GM23338 (cell line): ENCODE measurements around the gene ADAM10. TPM values are rescaled to one million over a fixed set of nuclear protein-coding genes. Genes with fewer than 3 reads are reported as not detected.

Experiments used
- ATAC-seq: fragments of 200-7000 bp; cut with Tn5 transposase; 3 replicates; pipeline ENCODE4 v1.9.1; 2020
- DNase-seq: peaks from one replicate; pipeline ENCODE4 v3.0.0-alpha.2; 2015; ENCODE audit warnings: low spot score
- H2AFZ ChIP-seq: fragments of 200-600 bp; sonication (generic); 2 replicates; pipeline ENCODE4 v1.8.0; 2016; ENCODE audit warnings: antibody characterized with exemption, mild to moderate bottlenecking, moderate library complexity
- H3F3A ChIP-seq: fragments of 200-600 bp; sonication (generic); replicated peaks from 2 replicates; pipeline ENCODE4 v1.8.0; 2017; ENCODE audit warnings: antibody characterized with exemption, mixed run types, low read depth
- H3K27ac ChIP-seq: fragments of 200-600 bp; sonication (generic); 2 replicates; pipeline ENCODE4 v1.6.1; 2016; ENCODE audit warnings: low read depth
- H3K27me3 ChIP-seq: fragments of 200-600 bp; sonication (generic); 2 replicates; pipeline ENCODE4 v1.8.0; 2016; ENCODE audit warnings: mild to moderate bottlenecking, mixed run types, moderate library complexity; ENCODE audit not compliant: insufficient read depth
- H3K36me3 ChIP-seq: fragments of 200-600 bp; sonication (generic); 2 replicates; pipeline ENCODE4 v1.8.0; 2016; ENCODE audit warnings: mild to moderate bottlenecking; ENCODE audit not compliant: insufficient read depth
- H3K4me1 ChIP-seq: fragments of 200-600 bp; sonication (generic); 2 replicates; pipeline ENCODE4 v1.8.0; 2016; ENCODE audit warnings: mild to moderate bottlenecking, moderate library complexity; ENCODE audit not compliant: insufficient read depth
- H3K4me2 ChIP-seq: fragments of 200-600 bp; sonication (generic); 2 replicates; pipeline ENCODE4 v1.7.1; 2017; ENCODE audit warnings: mixed run types
- H3K4me3 ChIP-seq: fragments of 200-600 bp; sonication (generic); 2 replicates; pipeline ENCODE4 v1.6.1; 2016; ENCODE audit warnings: mixed run types
- H3K79me2 ChIP-seq: fragments of 200-600 bp; sonication (generic); replicated peaks from 2 replicates; pipeline ENCODE4 v1.8.0; 2017; ENCODE audit warnings: mild to moderate bottlenecking; ENCODE audit not compliant: insufficient read depth
- H3K9me2 ChIP-seq: fragments of 200-600 bp; sonication (generic); 2 replicates; pipeline ENCODE4 v1.8.0; 2017; ENCODE audit not compliant: insufficient read depth
- H4K20me1 ChIP-seq: fragments of 200-600 bp; sonication (generic); replicated peaks from 2 replicates; pipeline ENCODE4 v1.8.0; 2017; ENCODE audit warnings: mild to moderate bottlenecking; ENCODE audit not compliant: insufficient read depth
- H3K27ac Mint-ChIP-seq: 2 replicates; pipeline ENCODE4 v1.8.0; 2020; ENCODE audit warnings: inconsistent platforms, mild to moderate bottlenecking, moderate library complexity, mixed read lengths
- H3K27me3 Mint-ChIP-seq: 3 replicates; pipeline ENCODE4 v1.8.0; 2022; ENCODE audit warnings: low read depth, mild to moderate bottlenecking, moderate library complexity, mixed read lengths, inconsistent platforms; ENCODE audit not compliant: insufficient read depth, poor library complexity
- H3K36me3 Mint-ChIP-seq: 3 replicates; pipeline ENCODE4 v1.8.0; 2021; ENCODE audit warnings: low read depth, mild to moderate bottlenecking, inconsistent platforms, moderate library complexity, mixed read lengths
- H3K4me1 Mint-ChIP-seq: 3 replicates; pipeline ENCODE4 v1.8.0; 2020; ENCODE audit warnings: mild to moderate bottlenecking, inconsistent platforms, mixed read lengths
- H3K4me3 Mint-ChIP-seq: 3 replicates; pipeline ENCODE4 v1.8.0; 2021; ENCODE audit warnings: moderate library complexity, mild to moderate bottlenecking, inconsistent platforms, mixed read lengths
- H3K9me3 Mint-ChIP-seq: 3 replicates; pipeline ENCODE4 v1.8.0; 2020; ENCODE audit warnings: moderate library complexity, mild to moderate bottlenecking, inconsistent platforms, mixed read lengths
- CREB1 ChIP-seq: fragments of 250-450 bp; sonication (Bioruptor Pico); IDR thresholded peaks from 2 replicates; pipeline ENCODE4 v1.5.0; 2020; ENCODE audit warnings: low read depth, mild to moderate bottlenecking, moderate library complexity
- EZH2 ChIP-seq: fragments of 200-600 bp; sonication (generic); IDR thresholded peaks from one replicate; pipeline ENCODE4 v1.8.0; 2017; ENCODE audit warnings: antibody characterized with exemption, mild to moderate bottlenecking, low read depth; ENCODE audit not compliant: unreplicated experiment
- EZH2phosphoT487 ChIP-seq: fragments of 200-600 bp; sonication (generic); IDR thresholded peaks from one replicate; pipeline ENCODE4 v1.8.1; 2018; ENCODE audit warnings: antibody characterized with exemption; ENCODE audit not compliant: unreplicated experiment
- JUNB ChIP-seq: IDR thresholded peaks from one replicate; pipeline ENCODE4 v1.6.1; 2016; ENCODE audit warnings: antibody characterized with exemption; ENCODE audit not compliant: unreplicated experiment
- NANOG ChIP-seq: IDR thresholded peaks from 2 replicates; pipeline ENCODE4 v1.6.1; 2016; ENCODE audit warnings: antibody characterized with exemption, borderline replicate concordance
- POLR2AphosphoS5 ChIP-seq: IDR thresholded peaks from 2 replicates; pipeline ENCODE4 v1.6.1; 2016; ENCODE audit warnings: antibody characterized with exemption, low read depth
- STAT1 ChIP-seq: IDR thresholded peaks from one replicate; pipeline ENCODE4 v1.6.1; 2016; ENCODE audit warnings: antibody characterized with exemption; ENCODE audit not compliant: unreplicated experiment
- ZNF114 ChIP-seq: fragments of 250-450 bp; sonication (Bioruptor Pico); IDR thresholded peaks from 2 replicates; pipeline ENCODE4 v1.5.0; 2020; ENCODE audit warnings: mild to moderate bottlenecking, moderate library complexity
- ZNF331 ChIP-seq: fragments of 250-450 bp; sonication (Bioruptor Pico); IDR thresholded peaks from 2 replicates; pipeline ENCODE4 v1.5.0; 2020; ENCODE audit warnings: low read depth, mild to moderate bottlenecking, moderate library complexity
- polyA plus RNA-seq: library from polyadenylated mRNA; unstranded; fragments of >200 nt; fragmentation: Nextera tagmentation; extraction: Ambion mirVana; gene quantifications from 2 replicates; pipeline ENCODE4 v1.2.1, GENCODE V29; 2016
- total RNA-seq: library from RNA; depleted of rRNA; stranded (reverse); fragments of >200 nt; shearing (Covaris generic); gene quantifications from 2 replicates; pipeline ENCODE4 v1.2.3, GENCODE V29; 2014
- TF ChIP-seq, protein P1 (sequence below): IDR thresholded peaks from 2 replicates; pipeline ENCODE4 v1.6.1; 2016; ENCODE audit warnings: antibody characterized with exemption
- TF ChIP-seq, protein P2 (sequence below): IDR thresholded peaks from one replicate; pipeline ENCODE4 v1.6.1; 2018; ENCODE audit warnings: antibody characterized with exemption; ENCODE audit not compliant: unreplicated experiment
- TF ChIP-seq, protein P3 (sequence below), 2 experiments: fragments of 200-600 bp in 1 of 2; sonication (generic) in 1 of 2; conservative IDR thresholded peaks; 2 replicates each; pipeline versions ENCODE4 v1.5.1 to v1.6.1; 2016 to 2017; ENCODE audit warnings: antibody characterized with exemption in 2 of 2, low read depth in 2 of 2, mild to moderate bottlenecking in 2 of 2, moderate library complexity in 1 of 2
- TF ChIP-seq, protein P4 (sequence below): fragments of 250-450 bp; sonication (Bioruptor Pico); IDR thresholded peaks from 2 replicates; pipeline ENCODE4 v1.5.0; 2020; ENCODE audit warnings: mild to moderate bottlenecking, moderate library complexity

ADAM10 gene
- total and polyA plus RNA-seq, 2 experiments from 2014 or later, result 25.0 to 114 TPM

DNA sequence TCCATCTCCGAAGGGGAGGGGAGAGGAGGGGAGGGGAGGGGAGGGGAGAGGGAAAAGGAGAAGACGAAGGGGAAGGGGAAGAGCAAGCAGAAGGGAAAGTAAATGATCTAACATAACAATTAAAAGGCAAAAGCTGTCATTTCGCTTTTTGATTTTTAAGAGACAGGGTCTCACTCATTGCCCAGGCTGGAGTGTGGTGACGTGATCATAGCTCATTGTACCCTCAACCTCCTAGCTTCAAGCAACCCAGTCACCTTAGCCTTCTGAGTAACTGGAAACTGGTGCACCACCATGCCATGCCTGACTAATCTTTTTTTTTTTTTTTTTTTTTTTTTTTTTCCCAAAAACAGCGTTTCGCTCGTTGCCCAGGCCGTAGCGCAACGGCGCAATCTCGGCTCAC is 22.6 kb downstream of the ADAM10 start:
- no peak; the same call in 2 of the 3 replicates for ATAC-seq
- H3K4me3 ChIP-seq, result no peak overlapping the region
- no peaks in the 10 kb centered on the region for H3K9me3 Mint-ChIP-seq
- no peak overlapping the region for H3K27ac ChIP-seq
- no peak overlapping the region for H2AFZ ChIP-seq
- H3K4me3 Mint-ChIP-seq, result no peak overlapping the region
- no peak overlapping the region for H3K27ac Mint-ChIP-seq
- H3K4me1 Mint-ChIP-seq, result peaks cover 32% of the 10 kb centered on the region
- H3F3A ChIP-seq, result no peaks in the 10 kb centered on the region
- TF ChIP-seq ZNF114 (CRISPR knock-in tag) (no peak), POLR2AphosphoS5 (no peak), CREB1 (no peak), ZNF331 (CRISPR knock-in tag) (no peak), EZH2phosphoT487 (no peak), EZH2 (no peak), STAT1 (no peak), JUNB (no peak), NANOG (no peak)
- TF ChIP-seq, protein P1, sequence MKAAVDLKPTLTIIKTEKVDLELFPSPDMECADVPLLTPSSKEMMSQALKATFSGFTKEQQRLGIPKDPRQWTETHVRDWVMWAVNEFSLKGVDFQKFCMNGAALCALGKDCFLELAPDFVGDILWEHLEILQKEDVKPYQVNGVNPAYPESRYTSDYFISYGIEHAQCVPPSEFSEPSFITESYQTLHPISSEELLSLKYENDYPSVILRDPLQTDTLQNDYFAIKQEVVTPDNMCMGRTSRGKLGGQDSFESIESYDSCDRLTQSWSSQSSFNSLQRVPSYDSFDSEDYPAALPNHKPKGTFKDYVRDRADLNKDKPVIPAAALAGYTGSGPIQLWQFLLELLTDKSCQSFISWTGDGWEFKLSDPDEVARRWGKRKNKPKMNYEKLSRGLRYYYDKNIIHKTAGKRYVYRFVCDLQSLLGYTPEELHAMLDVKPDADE, result no peak
- TF ChIP-seq, protein P2, sequence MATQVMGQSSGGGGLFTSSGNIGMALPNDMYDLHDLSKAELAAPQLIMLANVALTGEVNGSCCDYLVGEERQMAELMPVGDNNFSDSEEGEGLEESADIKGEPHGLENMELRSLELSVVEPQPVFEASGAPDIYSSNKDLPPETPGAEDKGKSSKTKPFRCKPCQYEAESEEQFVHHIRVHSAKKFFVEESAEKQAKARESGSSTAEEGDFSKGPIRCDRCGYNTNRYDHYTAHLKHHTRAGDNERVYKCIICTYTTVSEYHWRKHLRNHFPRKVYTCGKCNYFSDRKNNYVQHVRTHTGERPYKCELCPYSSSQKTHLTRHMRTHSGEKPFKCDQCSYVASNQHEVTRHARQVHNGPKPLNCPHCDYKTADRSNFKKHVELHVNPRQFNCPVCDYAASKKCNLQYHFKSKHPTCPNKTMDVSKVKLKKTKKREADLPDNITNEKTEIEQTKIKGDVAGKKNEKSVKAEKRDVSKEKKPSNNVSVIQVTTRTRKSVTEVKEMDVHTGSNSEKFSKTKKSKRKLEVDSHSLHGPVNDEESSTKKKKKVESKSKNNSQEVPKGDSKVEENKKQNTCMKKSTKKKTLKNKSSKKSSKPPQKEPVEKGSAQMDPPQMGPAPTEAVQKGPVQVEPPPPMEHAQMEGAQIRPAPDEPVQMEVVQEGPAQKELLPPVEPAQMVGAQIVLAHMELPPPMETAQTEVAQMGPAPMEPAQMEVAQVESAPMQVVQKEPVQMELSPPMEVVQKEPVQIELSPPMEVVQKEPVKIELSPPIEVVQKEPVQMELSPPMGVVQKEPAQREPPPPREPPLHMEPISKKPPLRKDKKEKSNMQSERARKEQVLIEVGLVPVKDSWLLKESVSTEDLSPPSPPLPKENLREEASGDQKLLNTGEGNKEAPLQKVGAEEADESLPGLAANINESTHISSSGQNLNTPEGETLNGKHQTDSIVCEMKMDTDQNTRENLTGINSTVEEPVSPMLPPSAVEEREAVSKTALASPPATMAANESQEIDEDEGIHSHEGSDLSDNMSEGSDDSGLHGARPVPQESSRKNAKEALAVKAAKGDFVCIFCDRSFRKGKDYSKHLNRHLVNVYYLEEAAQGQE, result no peak
- TF ChIP-seq, protein P3, sequence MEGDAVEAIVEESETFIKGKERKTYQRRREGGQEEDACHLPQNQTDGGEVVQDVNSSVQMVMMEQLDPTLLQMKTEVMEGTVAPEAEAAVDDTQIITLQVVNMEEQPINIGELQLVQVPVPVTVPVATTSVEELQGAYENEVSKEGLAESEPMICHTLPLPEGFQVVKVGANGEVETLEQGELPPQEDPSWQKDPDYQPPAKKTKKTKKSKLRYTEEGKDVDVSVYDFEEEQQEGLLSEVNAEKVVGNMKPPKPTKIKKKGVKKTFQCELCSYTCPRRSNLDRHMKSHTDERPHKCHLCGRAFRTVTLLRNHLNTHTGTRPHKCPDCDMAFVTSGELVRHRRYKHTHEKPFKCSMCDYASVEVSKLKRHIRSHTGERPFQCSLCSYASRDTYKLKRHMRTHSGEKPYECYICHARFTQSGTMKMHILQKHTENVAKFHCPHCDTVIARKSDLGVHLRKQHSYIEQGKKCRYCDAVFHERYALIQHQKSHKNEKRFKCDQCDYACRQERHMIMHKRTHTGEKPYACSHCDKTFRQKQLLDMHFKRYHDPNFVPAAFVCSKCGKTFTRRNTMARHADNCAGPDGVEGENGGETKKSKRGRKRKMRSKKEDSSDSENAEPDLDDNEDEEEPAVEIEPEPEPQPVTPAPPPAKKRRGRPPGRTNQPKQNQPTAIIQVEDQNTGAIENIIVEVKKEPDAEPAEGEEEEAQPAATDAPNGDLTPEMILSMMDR (conservative IDR thresholded peaks at IDR 0.05; ENCODE audit: low read depth in 2 of 2), result no peak
- TF ChIP-seq, protein P4, sequence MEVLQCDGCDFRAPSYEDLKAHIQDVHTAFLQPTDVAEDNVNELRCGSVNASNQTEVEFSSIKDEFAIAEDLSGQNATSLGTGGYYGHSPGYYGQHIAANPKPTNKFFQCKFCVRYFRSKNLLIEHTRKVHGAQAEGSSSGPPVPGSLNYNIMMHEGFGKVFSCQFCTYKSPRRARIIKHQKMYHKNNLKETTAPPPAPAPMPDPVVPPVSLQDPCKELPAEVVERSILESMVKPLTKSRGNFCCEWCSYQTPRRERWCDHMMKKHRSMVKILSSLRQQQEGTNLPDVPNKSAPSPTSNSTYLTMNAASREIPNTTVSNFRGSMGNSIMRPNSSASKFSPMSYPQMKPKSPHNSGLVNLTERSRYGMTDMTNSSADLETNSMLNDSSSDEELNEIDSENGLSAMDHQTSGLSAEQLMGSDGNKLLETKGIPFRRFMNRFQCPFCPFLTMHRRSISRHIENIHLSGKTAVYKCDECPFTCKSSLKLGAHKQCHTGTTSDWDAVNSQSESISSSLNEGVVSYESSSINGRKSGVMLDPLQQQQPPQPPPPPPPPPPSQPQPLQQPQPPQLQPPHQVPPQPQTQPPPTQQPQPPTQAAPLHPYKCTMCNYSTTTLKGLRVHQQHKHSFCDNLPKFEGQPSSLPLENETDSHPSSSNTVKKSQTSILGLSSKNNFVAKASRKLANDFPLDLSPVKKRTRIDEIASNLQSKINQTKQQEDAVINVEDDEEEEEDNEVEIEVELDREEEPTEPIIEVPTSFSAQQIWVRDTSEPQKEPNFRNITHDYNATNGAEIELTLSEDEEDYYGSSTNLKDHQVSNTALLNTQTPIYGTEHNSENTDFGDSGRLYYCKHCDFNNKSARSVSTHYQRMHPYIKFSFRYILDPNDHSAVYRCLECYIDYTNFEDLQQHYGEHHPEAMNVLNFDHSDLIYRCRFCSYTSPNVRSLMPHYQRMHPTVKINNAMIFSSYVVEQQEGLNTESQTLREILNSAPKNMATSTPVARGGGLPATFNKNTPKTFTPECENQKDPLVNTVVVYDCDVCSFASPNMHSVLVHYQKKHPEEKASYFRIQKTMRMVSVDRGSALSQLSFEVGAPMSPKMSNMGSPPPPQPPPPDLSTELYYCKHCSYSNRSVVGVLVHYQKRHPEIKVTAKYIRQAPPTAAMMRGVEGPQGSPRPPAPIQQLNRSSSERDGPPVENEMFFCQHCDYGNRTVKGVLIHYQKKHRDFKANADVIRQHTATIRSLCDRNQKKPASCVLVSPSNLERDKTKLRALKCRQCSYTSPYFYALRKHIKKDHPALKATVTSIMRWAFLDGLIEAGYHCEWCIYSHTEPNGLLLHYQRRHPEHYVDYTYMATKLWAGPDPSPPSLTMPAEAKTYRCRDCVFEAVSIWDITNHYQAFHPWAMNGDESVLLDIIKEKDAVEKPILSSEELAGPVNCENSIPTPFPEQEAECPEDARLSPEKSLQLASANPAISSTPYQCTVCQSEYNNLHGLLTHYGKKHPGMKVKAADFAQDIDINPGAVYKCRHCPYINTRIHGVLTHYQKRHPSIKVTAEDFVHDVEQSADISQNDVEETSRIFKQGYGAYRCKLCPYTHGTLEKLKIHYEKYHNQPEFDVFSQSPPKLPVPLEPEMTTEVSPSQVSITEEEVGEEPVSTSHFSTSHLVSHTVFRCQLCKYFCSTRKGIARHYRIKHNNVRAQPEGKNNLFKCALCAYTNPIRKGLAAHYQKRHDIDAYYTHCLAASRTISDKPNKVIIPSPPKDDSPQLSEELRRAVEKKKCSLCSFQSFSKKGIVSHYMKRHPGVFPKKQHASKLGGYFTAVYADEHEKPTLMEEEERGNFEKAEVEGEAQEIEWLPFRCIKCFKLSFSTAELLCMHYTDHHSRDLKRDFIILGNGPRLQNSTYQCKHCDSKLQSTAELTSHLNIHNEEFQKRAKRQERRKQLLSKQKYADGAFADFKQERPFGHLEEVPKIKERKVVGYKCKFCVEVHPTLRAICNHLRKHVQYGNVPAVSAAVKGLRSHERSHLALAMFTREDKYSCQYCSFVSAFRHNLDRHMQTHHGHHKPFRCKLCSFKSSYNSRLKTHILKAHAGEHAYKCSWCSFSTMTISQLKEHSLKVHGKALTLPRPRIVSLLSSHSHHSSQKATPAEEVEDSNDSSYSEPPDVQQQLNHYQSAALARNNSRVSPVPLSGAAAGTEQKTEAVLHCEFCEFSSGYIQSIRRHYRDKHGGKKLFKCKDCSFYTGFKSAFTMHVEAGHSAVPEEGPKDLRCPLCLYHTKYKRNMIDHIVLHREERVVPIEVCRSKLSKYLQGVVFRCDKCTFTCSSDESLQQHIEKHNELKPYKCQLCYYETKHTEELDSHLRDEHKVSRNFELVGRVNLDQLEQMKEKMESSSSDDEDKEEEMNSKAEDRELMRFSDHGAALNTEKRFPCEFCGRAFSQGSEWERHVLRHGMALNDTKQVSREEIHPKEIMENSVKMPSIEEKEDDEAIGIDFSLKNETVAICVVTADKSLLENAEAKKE, result no peak
- H3K4me2 ChIP-seq, result no peak overlapping the region
- H3K36me3 Mint-ChIP-seq, result no peaks in the 10 kb centered on the region
- peak; percentile 36 for DNase-seq
- H3K9me2 ChIP-seq, result no peaks in the 10 kb centered on the region
- H3K79me2 ChIP-seq, result peaks cover 100% of the 10 kb centered on the region
- no peaks in the 10 kb centered on the region for H3K27me3 ChIP-seq
- H3K36me3 ChIP-seq, result no peaks in the 10 kb centered on the region
- peaks cover 51% of the 10 kb centered on the region for H4K20me1 ChIP-seq
- peaks cover 10% of the 10 kb centered on the region for H3K27me3 Mint-ChIP-seq
- peaks cover 8% of the 10 kb centered on the region; the same call in 1 of the 2 replicates for H3K4me1 ChIP-seq
